IMR-90 (cell line): Measurements from ENCODE around the gene GDPD5. TPM values are rescaled to one million over a fixed set of nuclear protein-coding genes. Genes with fewer than 3 reads are reported as not detected.
A peak's percentile ranks its signal among the peaks of the same experiment; 100 is the strongest.

Experiments used
- ATAC-seq: fragments of 200-7000 bp; cut with Tn5 transposase; 2 replicates; pipeline ENCODE4 v1.9.1; 2020; ENCODE audit warnings: low read depth, mild to moderate bottlenecking, moderate library complexity
- BruUV-seq: library from RNA; stranded (reverse); fragments of 400-500 nt; replicated peaks from 2 replicates; lab custom pipeline; 2021; lab: Mats Ljungman, UMichigan
- CTCF ChIA-PET: fragments of 300-600 bp; formaldehyde crosslinking; extraction: SDS; loops from one replicate; lab custom pipeline; 2021; ENCODE audit warnings: antibody characterized with exemption; lab: Yijun Ruan, JAX
- POLR2A ChIA-PET: fragments of 300-600 bp; sonication (Branson Sonifier 250); formaldehyde crosslinking; loops from one replicate; lab custom pipeline; 2022; ENCODE audit warnings: antibody characterized with exemption; ENCODE audit not compliant: unreplicated experiment; lab: Charles Lee
- DNase-seq: peaks from one replicate; pipeline ENCODE4 v3.0.0; 2013
- H2AFZ ChIP-seq: replicated peaks from 2 replicates; pipeline ENCODE3; 2013; ENCODE audit warnings: low read length, mild to moderate bottlenecking; ENCODE audit not compliant: poor library complexity
- H2AK5ac ChIP-seq: 2 replicates; pipeline ENCODE4 v1.6.1; 2013; ENCODE audit warnings: low read depth, low read length, inconsistent platforms
- H2AK9ac ChIP-seq: replicated peaks from 2 replicates; pipeline ENCODE3; 2013; ENCODE audit warnings: mild to moderate bottlenecking, low read depth, low read length, moderate library complexity; ENCODE audit not compliant: poor library complexity
- H2BK120ac ChIP-seq: 2 replicates; pipeline ENCODE4 v1.6.1; 2013; ENCODE audit warnings: low read depth, low read length, inconsistent platforms
- H2BK15ac ChIP-seq: 3 replicates; pipeline ENCODE4 v1.6.1; 2013; ENCODE audit warnings: low read depth, low read length, inconsistent platforms
- H2BK20ac ChIP-seq: 2 replicates; pipeline ENCODE4 v1.6.1; 2013; ENCODE audit warnings: low read depth, mild to moderate bottlenecking, inconsistent platforms, low read length, moderate library complexity
- H2BK5ac ChIP-seq: 2 replicates; pipeline ENCODE4 v1.6.1; 2013; ENCODE audit warnings: mild to moderate bottlenecking, low read depth, low read length, inconsistent platforms; ENCODE audit not compliant: poor library complexity, severe bottlenecking
- H3K14ac ChIP-seq: replicated peaks from 2 replicates; pipeline ENCODE4 v1.6.1; 2013; ENCODE audit warnings: low read depth, low read length, inconsistent platforms
- H3K18ac ChIP-seq: 2 replicates; pipeline ENCODE4 v1.6.1; 2013; ENCODE audit warnings: low read depth, low read length, control low read depth
- H3K23ac ChIP-seq: 2 replicates; pipeline ENCODE4 v1.6.1; 2013; ENCODE audit warnings: low read depth, low read length, inconsistent platforms
- H3K27ac ChIP-seq: 2 replicates; pipeline ENCODE4 v1.5.1; 2013; ENCODE audit warnings: mild to moderate bottlenecking, control low read depth, low read length; ENCODE audit not compliant: insufficient read depth
- H3K27me3 ChIP-seq: 2 replicates; pipeline ENCODE4 v1.6.1; 2013; ENCODE audit warnings: low read length; ENCODE audit not compliant: control insufficient read depth, insufficient read depth
- H3K36me3 ChIP-seq: 2 replicates; pipeline ENCODE4 v1.6.1; 2013; ENCODE audit warnings: low read length, mixed read lengths; ENCODE audit not compliant: control insufficient read depth, insufficient read depth
- H3K4ac ChIP-seq: 2 replicates; pipeline ENCODE4 v1.6.1; 2013; ENCODE audit warnings: low read depth, low read length, inconsistent platforms
- H3K4me1 ChIP-seq: 2 replicates; pipeline ENCODE4 v1.6.1; 2013; ENCODE audit warnings: low read length, mixed read lengths; ENCODE audit not compliant: control insufficient read depth, insufficient read depth
- H3K4me2 ChIP-seq: 2 replicates; pipeline ENCODE4 v1.6.1; 2013; ENCODE audit warnings: low read depth, mild to moderate bottlenecking, control low read depth, low read length, moderate library complexity
- H3K4me3 ChIP-seq: 2 replicates; pipeline ENCODE4 v1.5.1; 2013; ENCODE audit warnings: low read depth, mild to moderate bottlenecking, control low read depth, low read length, moderate library complexity; ENCODE audit not compliant: insufficient read depth
- H3K56ac ChIP-seq: 2 replicates; pipeline ENCODE4 v1.6.1; 2013; ENCODE audit warnings: low read length, inconsistent platforms; ENCODE audit not compliant: insufficient read depth; ENCODE audit errors: extremely low read depth
- H3K79me1 ChIP-seq, 2 experiments: 2 replicates each; pipeline ENCODE4 v1.6.1; 2013; ENCODE audit warnings: low read length in 2 of 2, inconsistent platforms in 1 of 2, low read depth in 1 of 2
- H3K9ac ChIP-seq: 2 replicates; pipeline ENCODE4 v1.6.1; 2013; ENCODE audit warnings: low read depth, low read length, control low read depth
- H3K9me1 ChIP-seq: 2 replicates; pipeline ENCODE4 v1.6.1; 2013; ENCODE audit warnings: low read length, inconsistent platforms; ENCODE audit not compliant: insufficient read depth
- H3K9me3 ChIP-seq: 2 replicates; pipeline ENCODE4 v1.6.1; 2013; ENCODE audit warnings: low read length; ENCODE audit not compliant: control insufficient read depth, insufficient read depth
- H4K20me1 ChIP-seq: 2 replicates; pipeline ENCODE4 v1.6.1; 2013; ENCODE audit warnings: low read length, inconsistent platforms; ENCODE audit not compliant: insufficient read depth
- H4K5ac ChIP-seq: 2 replicates; pipeline ENCODE4 v1.6.1; 2013; ENCODE audit warnings: mild to moderate bottlenecking, low read depth, low read length, control low read depth
- H4K8ac ChIP-seq, 2 experiments: 2 replicates each; pipeline ENCODE4 v1.6.1; 2013; ENCODE audit warnings: low read depth in 2 of 2, low read length in 2 of 2, control low read depth in 1 of 2, inconsistent platforms in 1 of 2
- H4K91ac ChIP-seq: 2 replicates; pipeline ENCODE4 v1.6.1; 2013; ENCODE audit warnings: low read depth, low read length, inconsistent platforms; ENCODE audit not compliant: insufficient read depth
- FOS ChIP-seq: fragments of 150-350 bp; IDR thresholded peaks from 2 replicates; pipeline ENCODE4 v1.6.1; 2016; ENCODE audit warnings: low read depth, low read length
- RFX5 ChIP-seq: IDR thresholded peaks from 2 replicates; pipeline ENCODE4 v1.8.0; 2012; ENCODE audit warnings: low read depth, mild to moderate bottlenecking, low read length, moderate library complexity
- WGBS, 2 experiments: methylation state at CpG; one replicate each; pipeline versions ENCODE4 v1.1.5 to v1.1.7; 2013; ENCODE audit warnings: missing lambda C conversion rate in 2 of 2; ENCODE audit not compliant: insufficient read length in 1 of 2; ENCODE audit errors: extremely low coverage in 2 of 2; 5-methylcytosine and 5-hydroxymethylcytosine counted together
- dilution Hi-C: fragments of 300-500 bp; cut with HindIII; formaldehyde crosslinking; loops from one replicate; pipeline ENCODE4 v1.14.3; 2018; ENCODE audit warnings: low sequenced_read_pairs; ENCODE audit not compliant: unreplicated experiment
- in situ Hi-C: fragments of 300-500 bp; cut with MboI; formaldehyde crosslinking; loops from 3 replicates; pipeline ENCODE4 v1.14.3; 2019; ENCODE audit warnings: low sequenced_read_pairs, inconsistent platforms, mixed read lengths
- intact Hi-C: fragments of 100-400 bp; cut with micrococcal nuclease; formaldehyde crosslinking; loops from 2 replicates; pipeline ENCODE4 v1.10.0; 2022
- polyA plus RNA-seq, 3 experiments: library from polyadenylated mRNA; depleted of rRNA; stranded (reverse); fragments of >200 nt; gene quantifications; 2 replicates each; pipeline ENCODE4 v1.2.3, GENCODE V29; 2012; ENCODE audit warnings: low replicate concordance in 1 of 3
- total RNA-seq: library from RNA; depleted of rRNA; stranded (reverse); fragments of >200 nt; gene quantifications from 2 replicates; pipeline ENCODE4 v1.2.3, GENCODE V29; 2012
- TF ChIP-seq, protein P1 (sequence below): conservative IDR thresholded peaks from 2 replicates; pipeline ENCODE4 v1.5.1; 2012; ENCODE audit warnings: mild to moderate bottlenecking, low read depth, low read length, improper control_type of control experiment

GDPD5 gene
- total and polyA plus RNA-seq, 2 of the 4 experiments (the other 2 are of a cell fraction) = 2.0 to 7.9 TPM

DNA sequence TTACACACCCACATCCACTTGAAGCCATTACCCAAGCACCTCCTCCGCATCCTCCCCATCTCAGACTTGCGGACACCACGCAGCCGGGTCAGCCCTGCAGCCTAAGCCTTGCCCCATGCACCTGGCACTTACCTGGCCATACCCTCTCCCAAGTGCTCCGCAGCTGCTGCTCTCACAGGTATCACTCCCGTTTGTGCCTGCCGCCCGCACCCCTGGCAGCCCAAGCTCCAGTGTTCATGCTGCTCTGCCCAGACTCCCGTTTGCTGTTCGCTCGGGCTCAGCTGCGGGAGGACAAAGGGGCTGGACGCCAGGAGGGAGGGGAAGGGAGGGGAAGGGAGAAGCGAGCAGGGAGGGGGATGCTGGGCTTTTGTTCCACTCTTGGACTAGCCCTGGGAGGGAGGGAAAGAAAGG lies 92.8 kb downstream of the GDPD5 start, which contains the start of gene KLHL35:
TSS of gene KLHL35 (minus strand) at position 293 of the 411 bp plus-strand sequence. CDS start 2,574 bp downstream, outside the sequence.
- H3K56ac ChIP-seq = no peak within 1 kb of the TSS
- H3K36me3 ChIP-seq = no peaks in the 10 kb centered on the region
- H3K4me3 ChIP-seq = no peak within 1 kb of the TSS
- H2BK15ac ChIP-seq = no peak within 1 kb of the TSS
- H4K91ac ChIP-seq = no peak within 1 kb of the TSS
- H2BK5ac ChIP-seq = no peak within 1 kb of the TSS
- H3K79me1 ChIP-seq = no peaks in the 10 kb centered on the region
- in situ Hi-C loops = no loop called here
- 0 out of 2 replicates have a peak, but pooled peaks cover 3% of the 10 kb centered on the region for H4K20me1 ChIP-seq
- dilution Hi-C loops = no loop called here
- no TSS peak for BruUV-seq
- no peak within 1 kb of the TSS for H3K9ac ChIP-seq
- H3K4me1 ChIP-seq = 0 out of 2 replicates have a peak, but pooled peaks cover 3% of the 10 kb centered on the region
- no peak within 1 kb of the TSS for H3K23ac ChIP-seq
- DNase-seq = no peak
- ATAC-seq = no peak
- H2BK20ac ChIP-seq = no peak within 1 kb of the TSS
- no peak within 1 kb of the TSS for H3K18ac ChIP-seq
- H3K9me3 ChIP-seq = peaks cover 6% of the 10 kb centered on the region
- ChIA-PET POLR2A (no interaction called here), CTCF (no interaction called here)
- H2AK9ac ChIP-seq = peak within 1 kb of the TSS; percentile 63
- no peak within 1 kb of the TSS for H4K5ac ChIP-seq
- intact Hi-C loops = no loop called here
- H4K8ac ChIP-seq = no peak within 1 kb of the TSS
- no peak within 1 kb of the TSS for H3K4me2 ChIP-seq
- no peak within 1 kb of the TSS for H3K27ac ChIP-seq
- H2BK120ac ChIP-seq = no peak within 1 kb of the TSS
- no peak within 1 kb of the TSS for H3K14ac ChIP-seq
- 21% methylated on average over 4 of the region's 14 CpGs; no CpG with 5 or more reads in 1 of the 2 experiments for WGBS, 2 experiments
- H2AFZ ChIP-seq = peak within 1 kb of the TSS; percentile 16
- TF ChIP-seq FOS = no peak
- TF ChIP-seq RFX5 = no peak
- TF ChIP-seq, protein P1, sequence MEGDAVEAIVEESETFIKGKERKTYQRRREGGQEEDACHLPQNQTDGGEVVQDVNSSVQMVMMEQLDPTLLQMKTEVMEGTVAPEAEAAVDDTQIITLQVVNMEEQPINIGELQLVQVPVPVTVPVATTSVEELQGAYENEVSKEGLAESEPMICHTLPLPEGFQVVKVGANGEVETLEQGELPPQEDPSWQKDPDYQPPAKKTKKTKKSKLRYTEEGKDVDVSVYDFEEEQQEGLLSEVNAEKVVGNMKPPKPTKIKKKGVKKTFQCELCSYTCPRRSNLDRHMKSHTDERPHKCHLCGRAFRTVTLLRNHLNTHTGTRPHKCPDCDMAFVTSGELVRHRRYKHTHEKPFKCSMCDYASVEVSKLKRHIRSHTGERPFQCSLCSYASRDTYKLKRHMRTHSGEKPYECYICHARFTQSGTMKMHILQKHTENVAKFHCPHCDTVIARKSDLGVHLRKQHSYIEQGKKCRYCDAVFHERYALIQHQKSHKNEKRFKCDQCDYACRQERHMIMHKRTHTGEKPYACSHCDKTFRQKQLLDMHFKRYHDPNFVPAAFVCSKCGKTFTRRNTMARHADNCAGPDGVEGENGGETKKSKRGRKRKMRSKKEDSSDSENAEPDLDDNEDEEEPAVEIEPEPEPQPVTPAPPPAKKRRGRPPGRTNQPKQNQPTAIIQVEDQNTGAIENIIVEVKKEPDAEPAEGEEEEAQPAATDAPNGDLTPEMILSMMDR = no peak
- H2AK5ac ChIP-seq = no peak within 1 kb of the TSS
- H3K9me1 ChIP-seq = no peaks in the 10 kb centered on the region
- peaks cover 36% of the 10 kb centered on the region for H3K27me3 ChIP-seq
- no peak within 1 kb of the TSS for H3K4ac ChIP-seq
